NCI-H146 (cell line): ENCODE results near the gene PNLIPRP1.

Experiments used
- DNase-seq: peaks from one replicate; lab custom pipeline; 2025; lab: John Stamatoyannopoulos, UW

PNLIPRP1 gene

GRCh38 chr10:116599991-116600390 lies 9.2 kb downstream of the PNLIPRP1 start:
- DNase-seq = no peak

- no peak for DNase-seq
Observed at GRCh38 chr10:116602648-116603400, 12.1 kb downstream of the PNLIPRP1 start.

GRCh38 chr10:116606061-116606483 lies 15.3 kb downstream of the PNLIPRP1 start:
- DNase-seq = no peak

GRCh38 chr10:116607336-116607735 lies 16.6 kb downstream of the PNLIPRP1 start:
- DNase-seq = no peak

- no peak for DNase-seq
Observed at GRCh38 chr10:116608686-116609594, 18.2 kb downstream of the PNLIPRP1 start.

- DNase-seq = no peak
Observed at GRCh38 chr10:116610443-116611152, 19.8 kb downstream of the PNLIPRP1 start.

GRCh38 chr10:116611153-116611545 lies 20.4 kb downstream of the PNLIPRP1 start:
- no peak for DNase-seq

GRCh38 chr10:116612107-116612769 lies 21.5 kb downstream of the PNLIPRP1 start:
- no peak for DNase-seq

GRCh38 chr10:116613471-116613870 lies 22.7 kb downstream of the PNLIPRP1 start:
- no peak for DNase-seq

GRCh38 chr10:116614796-116615195 lies 24.0 kb downstream of the PNLIPRP1 start:
- no peak for DNase-seq

GRCh38 chr10:116615199-116615776 lies 24.5 kb downstream of the PNLIPRP1 start:
- no peak for DNase-seq

- no peak for DNase-seq
Observed at GRCh38 chr10:116620423-116621400, 30.0 kb downstream of the PNLIPRP1 start, which contains the start of gene PNLIPRP2. PNLIPRP2 (plus strand) TSS chr10:116620953.

- no peak for DNase-seq
Observed at GRCh38 chr10:116621476-116621875, 30.7 kb downstream of the PNLIPRP1 start.

- no peak for DNase-seq
Observed at GRCh38 chr10:116621934-116622655, 31.3 kb downstream of the PNLIPRP1 start.

- DNase-seq = no peak
Observed at GRCh38 chr10:116625845-116626244, 35.1 kb downstream of the PNLIPRP1 start.

GRCh38 chr10:116626815-116627214 lies 36.1 kb downstream of the PNLIPRP1 start:
- DNase-seq = no peak

- no peak for DNase-seq
Observed at GRCh38 chr10:116627386-116627933, 36.7 kb downstream of the PNLIPRP1 start.

- no peak for DNase-seq
Observed at GRCh38 chr10:116629340-116629739, 38.6 kb downstream of the PNLIPRP1 start.

GRCh38 chr10:116630020-116630419 lies 39.3 kb downstream of the PNLIPRP1 start:
- DNase-seq = no peak
